GM19463 (cell line): Measurements from ENCODE around the gene TMEM161A.

Experiments used
- ATAC-seq: cut with Tn5 transposase; IDR thresholded peaks from one replicate; pipeline ENCODE4 v1.9.1; 2021; ENCODE audit warnings: mild to moderate bottlenecking, moderate library complexity; ENCODE audit not compliant: unreplicated experiment

TMEM161A gene

DNA sequence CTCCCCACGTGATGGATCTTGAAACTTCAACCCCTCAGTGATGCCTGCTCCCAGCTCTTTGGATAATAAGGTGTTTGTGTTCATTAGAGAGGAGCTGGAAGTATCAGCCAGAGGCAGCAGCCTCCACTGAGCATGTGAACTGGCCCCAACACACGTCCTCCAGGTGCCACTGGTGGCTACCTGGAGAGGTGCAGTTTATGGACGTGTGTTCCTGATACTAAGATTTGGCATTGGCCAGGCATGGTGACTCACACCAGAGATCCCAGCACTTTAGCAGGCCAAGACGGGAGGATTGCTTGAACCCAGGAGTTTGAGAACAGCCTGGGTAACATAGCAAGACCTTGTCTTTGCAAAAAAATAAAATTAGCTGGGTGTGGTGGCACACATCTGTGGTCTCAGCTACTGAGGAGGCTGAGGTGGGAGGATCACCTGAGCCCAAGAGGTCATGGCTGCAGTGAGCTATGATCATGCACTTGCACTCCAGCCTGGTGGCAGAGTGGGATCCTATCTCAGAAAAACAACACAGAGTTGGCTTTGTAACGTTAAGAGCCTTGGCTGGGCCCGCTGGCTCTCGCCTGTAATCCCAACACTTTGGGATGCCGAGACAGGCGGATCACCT lies 40.1 kb downstream of the TMEM161A start:
- no peak for ATAC-seq

DNA sequence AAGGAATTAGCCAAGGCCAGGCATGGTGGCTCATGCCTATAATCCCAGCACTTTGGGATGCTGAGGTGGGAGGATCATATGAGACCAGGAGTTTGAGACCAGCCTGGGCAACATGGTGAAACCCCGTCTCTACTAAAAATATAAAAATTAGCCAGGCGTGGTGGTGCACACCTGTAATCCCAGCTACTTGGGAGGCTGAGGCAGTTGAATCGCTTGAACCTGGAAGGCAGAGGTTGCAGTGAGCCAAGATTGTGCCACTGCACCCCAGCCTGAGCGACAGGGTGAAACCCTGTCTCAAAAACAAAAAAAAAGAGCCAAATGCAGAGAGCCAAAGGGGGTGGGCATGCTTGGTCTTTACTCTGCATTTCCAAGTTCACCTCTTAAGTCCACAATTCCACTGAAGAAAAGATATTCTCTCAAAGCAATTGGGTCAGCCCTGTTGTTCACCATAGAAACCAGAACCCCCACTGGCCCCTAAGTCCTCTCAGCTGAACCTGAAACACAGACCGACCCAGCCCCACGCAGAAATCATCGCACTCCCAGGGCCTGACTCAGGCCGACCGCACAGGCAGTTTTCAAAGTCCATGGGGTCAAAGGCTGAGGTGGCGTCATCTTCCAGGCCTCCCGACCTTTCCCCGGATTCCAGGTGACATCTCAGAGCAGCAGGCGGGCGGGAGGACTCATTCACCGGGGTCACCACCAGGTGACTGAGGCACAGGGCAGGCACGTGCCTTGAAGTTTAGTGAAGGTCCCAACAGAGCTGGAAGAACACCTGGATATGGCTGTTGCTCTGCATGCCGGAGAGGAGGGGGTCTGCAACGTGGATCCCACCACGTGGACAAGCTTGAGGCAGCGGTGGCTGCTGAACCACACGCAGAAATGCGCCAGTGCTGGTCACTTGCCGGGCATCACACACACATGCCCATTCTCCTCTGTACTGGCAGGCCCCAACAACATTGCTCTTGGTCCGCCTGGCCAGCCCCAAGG lies 41.3 kb downstream of the TMEM161A start:
- ATAC-seq: no peak

DNA sequence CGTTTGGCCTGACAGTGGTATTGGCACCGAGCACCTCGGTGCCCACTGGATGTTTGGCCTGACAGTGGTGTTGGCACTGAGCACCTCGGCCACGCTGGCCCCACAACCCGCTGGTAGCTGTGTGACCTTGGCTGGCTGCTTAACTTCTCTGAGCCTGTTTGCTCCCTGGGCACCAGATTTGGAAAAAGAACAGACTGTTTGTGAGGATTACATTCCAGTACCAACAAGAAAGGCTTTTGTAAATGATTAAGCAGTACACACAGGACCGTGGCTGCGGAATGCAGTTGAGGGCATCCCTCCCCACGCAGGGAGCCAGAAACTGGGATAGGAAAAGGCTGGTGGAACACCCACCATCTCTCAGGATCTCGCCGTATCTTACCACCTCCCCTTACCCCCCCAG lies 42.6 kb downstream of the TMEM161A start:
- ATAC-seq: no peak

DNA sequence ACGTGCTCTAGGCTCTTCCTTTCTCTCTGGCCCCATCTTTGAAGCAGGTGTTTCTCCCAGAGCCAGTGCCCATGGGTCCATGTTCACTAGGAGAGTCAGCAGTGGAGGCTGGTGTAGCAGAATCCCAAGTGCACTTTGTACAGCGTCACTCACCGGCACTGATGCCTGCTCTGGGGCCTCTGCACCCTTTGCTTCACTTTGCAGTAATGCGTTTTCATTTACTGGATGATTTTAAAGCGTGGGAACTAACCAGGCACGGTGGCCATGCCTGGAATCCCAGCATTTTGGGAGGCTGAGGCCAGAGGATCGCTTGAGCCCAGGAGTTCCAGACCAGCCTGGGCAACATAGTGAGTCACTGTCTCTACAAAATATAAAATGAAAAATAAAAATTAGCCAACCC lies 43.8 kb downstream of the TMEM161A start:
- ATAC-seq: no peak

DNA sequence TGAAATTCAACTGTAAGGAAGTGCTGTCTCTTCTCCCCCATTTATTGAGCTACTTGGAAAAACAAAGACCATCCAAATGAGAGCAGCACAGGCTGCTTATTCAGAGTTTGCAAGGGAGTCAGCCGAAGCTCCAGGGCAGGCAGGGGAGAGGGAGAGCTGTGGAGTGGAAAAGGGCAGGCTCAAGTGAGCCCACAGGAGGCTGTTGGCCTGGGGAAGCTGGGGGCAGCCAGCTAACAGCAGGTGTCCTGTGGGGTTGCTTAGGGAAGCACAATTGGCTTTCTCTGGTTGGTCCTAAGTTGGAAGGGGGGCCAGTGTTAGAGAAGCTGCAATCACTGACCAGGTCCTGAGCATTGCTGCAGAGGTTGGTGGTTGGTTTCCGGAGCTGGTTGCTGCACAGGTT lies 50.6 kb downstream of the TMEM161A start:
- no peak for ATAC-seq

DNA sequence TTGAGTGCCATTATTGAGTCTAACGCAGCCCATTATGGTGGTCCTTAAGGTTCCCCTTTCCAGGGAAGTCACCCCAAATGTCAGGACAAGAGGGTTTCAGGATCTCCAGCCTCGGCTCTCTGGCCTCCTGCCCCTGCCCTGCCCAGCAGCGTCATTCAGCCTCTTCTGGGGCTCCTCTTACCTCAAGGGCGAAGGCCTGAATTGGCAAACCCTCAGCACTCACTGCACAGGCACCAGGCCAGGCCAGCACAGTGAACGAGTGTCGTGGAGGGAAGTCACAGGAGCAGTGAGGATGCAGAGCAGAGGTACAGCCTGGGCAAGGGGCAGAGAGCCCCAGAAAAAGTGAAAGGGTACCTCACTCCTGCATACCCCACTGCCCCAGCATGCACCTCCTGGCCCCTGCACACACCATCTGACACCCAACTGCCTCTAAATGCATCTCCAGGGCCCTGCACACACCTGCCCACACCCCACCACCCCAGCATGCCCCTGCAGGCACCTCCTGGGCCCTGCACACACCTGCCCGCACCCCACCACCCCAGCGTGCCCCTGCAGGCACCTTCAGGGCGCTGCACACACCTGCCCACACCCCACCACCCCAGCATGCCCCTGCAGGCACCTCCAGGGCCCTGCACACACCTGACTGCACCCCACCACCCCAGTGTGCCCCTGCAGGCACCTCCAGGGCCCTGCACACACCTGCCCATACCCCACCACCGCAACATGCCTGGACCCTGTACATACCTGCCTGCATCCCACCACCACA lies 54.7 kb downstream of the TMEM161A start:
- no peak for ATAC-seq

DNA sequence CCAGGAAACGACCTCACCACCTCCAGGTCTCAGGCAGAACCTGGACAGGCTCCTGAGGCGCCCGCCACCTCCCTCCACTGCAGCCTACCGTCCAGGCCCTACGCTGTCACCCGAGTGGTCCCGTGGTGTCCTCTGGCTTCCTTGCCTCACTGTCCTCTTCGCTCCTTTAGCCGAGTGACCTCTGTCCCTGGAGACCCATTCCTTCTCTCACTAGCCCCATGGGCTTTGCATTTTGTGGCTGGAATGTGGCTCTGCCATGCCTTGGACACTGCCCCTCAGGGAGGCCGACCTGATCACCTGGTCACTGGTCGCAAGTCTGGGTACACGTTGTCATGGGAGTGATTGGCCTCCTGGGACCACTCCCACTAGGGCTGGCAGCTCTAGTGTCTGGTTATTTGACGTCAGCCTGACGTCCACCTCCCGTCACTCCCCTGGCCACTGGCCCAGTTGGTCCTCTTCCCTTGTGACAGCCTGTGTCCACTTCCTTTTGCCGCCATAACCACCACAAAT lies 56.6 kb downstream of the TMEM161A start:
- no peak for ATAC-seq

DNA sequence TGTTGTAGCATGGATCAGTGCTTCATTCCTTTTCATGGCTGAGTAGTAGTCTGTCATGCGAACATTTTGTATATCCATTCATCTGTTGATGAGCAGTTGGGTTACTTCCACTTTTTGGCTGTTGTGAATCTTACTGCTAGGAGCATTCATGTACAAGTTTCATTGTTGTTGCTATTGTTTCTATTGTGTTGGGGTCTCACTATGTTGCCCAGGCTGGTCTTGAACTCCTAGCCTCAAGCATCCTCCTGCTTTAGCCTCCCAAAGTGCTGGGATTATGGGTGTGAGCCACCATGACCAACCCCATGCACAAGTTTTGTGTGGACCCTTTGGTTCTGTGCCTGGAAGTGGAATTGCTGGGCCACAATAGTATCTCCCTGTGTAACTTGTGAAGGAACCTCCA lies 58.7 kb downstream of the TMEM161A start:
- no peak for ATAC-seq

DNA sequence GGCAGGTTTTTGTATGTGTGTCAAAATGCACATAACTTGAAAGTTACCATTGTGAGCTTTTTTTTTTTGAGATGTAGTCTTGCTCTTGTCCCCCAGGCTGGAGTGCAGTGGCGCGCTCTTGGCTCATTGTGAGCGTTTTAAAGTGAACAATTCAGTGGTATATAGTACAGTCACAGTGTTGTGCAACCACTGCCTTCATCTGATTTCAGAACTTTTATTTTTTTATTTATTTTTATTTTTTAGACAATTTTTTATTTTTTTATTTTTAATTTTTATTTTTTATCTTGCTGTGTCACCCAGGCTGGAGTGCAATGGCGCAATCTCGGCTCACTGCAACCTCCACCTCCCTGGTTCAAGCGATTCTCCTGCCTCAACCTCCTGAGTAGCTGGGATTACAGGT lies 59.5 kb downstream of the TMEM161A start:
- no peak for ATAC-seq

DNA sequence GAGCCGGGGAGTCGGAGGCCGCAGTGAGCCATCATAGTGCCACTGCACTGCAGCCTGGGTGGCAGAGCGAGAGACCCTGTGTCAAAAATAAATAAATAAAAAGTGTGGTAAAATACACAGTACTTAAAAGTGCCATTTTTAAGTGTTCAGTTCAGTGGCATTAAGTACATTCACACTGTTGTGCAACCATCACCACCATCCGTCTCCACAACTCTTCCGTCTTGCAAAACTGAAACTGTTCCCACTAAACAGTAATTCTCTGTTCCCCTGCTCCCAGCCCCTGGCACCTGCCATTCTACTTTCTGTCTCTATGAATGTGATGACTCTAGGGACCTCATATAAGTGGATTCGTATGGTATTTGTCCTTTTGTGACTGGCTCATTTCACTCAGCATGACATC lies 61.2 kb downstream of the TMEM161A start:
- ATAC-seq: no peak

DNA sequence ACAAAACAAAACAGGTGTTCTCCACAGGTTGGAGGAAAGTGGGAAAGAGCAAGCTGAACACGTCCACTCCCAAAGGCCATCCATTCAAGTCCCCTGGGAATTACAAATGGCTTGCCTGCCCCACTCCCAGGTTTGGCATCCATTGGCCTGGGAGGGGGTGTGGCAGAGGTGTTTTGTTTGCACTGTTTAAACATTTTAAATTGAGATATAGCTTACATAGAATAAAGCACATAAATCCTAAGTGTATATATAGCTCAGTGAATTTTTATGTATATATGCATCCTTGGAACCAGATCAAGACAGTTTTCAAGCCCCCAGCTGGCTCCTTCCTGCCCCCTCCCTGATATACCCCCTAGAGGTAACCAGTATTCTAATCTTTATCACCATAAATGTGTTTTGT lies 61.8 kb downstream of the TMEM161A start:
- no peak for ATAC-seq

DNA sequence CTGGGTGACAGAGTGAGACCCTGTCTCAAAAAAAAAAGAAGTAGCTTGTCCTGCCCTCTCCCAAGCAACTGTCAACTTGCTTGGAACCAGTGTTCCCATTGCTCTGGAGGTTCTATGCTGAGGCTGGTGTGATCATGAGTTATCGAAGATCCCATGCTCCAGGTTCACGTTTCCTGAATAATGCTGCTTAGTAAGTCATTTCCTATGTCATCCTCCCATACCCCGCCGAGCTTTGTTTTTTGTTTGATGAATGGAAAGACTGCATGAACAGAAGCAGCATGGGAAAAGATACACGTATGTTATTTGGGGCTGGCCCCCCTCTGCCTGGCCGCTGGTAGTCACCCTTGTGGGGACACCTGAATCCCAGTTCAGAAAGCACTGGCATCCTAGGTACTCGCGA lies 63.2 kb downstream of the TMEM161A start:
- ATAC-seq: no peak

DNA sequence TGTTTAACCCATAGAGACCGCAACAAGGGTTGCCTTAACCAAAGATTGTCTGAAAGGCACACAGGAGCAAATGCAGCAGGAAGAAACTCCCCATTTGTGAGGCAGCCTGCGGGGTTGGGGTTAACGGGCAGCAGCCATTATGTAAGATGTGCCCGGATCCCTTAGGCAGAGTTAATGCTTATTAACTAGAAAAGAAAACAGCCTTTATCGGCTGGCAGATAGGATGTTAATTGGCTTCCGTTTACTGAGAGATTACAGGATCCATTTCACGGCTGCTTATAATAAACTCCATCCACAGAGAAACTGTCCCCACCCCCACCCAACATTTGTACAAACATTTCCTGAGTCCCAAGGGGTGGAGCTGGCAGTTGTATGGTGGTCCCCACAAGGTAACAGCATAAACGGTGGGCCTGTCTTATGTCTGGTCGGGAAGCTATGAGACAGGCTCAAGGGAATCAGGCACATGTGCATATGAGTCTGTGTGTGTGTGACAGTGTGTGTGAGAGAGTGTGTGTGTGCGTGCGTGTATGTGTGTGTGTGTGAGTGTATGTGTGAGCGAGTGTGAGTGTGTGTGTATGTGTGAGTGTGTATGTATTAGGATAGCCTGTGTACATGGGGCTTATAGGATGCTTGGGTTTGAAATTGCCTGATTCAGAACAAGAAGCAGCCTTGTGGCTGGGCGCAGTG lies 63.9 kb downstream of the TMEM161A start:
- ATAC-seq: no peak

DNA sequence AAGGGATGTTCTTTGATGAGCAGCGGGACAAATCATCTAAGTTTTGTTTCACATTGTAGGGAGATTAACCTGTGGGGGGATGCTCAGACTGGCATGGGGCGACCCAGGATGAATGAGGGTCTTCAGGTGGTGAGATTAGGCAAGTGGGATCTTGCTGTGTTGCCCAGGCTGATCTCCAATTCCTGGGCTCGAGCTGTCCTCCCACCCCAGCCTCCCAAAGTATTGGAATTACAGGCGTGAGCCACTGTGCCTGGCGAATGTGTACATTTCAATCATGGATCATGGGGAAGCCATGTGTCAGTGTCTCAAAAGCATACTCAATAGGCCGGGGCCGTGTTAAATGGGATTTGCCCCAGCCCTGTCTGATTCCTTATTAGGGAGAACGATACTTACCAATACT lies 66.4 kb downstream of the TMEM161A start:
- no peak for ATAC-seq
